Osteocyte (in vitro differentiated cells): ENCODE measurements around the gene TBXAS1. TPM values are rescaled to one million over a fixed set of nuclear protein-coding genes. Genes with fewer than 3 reads are reported as not detected.

Experiments
- DNase-seq: peaks from one replicate; pipeline ENCODE4 v3.0.0; 2021; ENCODE audit warnings: mixed read lengths; ENCODE audit not compliant: unreplicated experiment; ENCODE audit errors: extremely low spot score
- H3K27ac Mint-ChIP-seq: one replicate; pipeline ENCODE4 v1.8.0; 2021; ENCODE audit warnings: mild to moderate bottlenecking, mixed read lengths; ENCODE audit not compliant: unreplicated experiment
- H3K27me3 Mint-ChIP-seq: one replicate; pipeline ENCODE4 v1.8.0; 2021; ENCODE audit warnings: mixed read lengths; ENCODE audit not compliant: unreplicated experiment
- H3K36me3 Mint-ChIP-seq: one replicate; pipeline ENCODE4 v1.8.0; 2021; ENCODE audit warnings: mixed read lengths; ENCODE audit not compliant: unreplicated experiment
- H3K4me1 Mint-ChIP-seq: one replicate; pipeline ENCODE4 v1.8.0; 2021; ENCODE audit warnings: mixed read lengths; ENCODE audit not compliant: unreplicated experiment
- H3K4me3 Mint-ChIP-seq: one replicate; pipeline ENCODE4 v1.8.0; 2021; ENCODE audit warnings: mild to moderate bottlenecking, moderate library complexity, mixed read lengths; ENCODE audit not compliant: unreplicated experiment
- H3K9me3 Mint-ChIP-seq: one replicate; pipeline ENCODE4 v1.8.0; 2021; ENCODE audit warnings: mixed read lengths; ENCODE audit not compliant: unreplicated experiment
- total RNA-seq: library from RNA; stranded (reverse); gene quantifications from 2 replicates; pipeline ENCODE4 v1.2.1, GENCODE V29; 2021
- TF ChIP-seq, protein P1 (sequence below): fragments of 200-600 bp; sonication (generic); IDR thresholded peaks from 2 replicates; pipeline ENCODE4 v1.5.0; 2021; ENCODE audit warnings: antibody characterized with exemption, mild to moderate bottlenecking, moderate library complexity

The TBXAS1 gene
- total RNA-seq, 1 donor from 2014 or later = 3.5 TPM

DNA sequence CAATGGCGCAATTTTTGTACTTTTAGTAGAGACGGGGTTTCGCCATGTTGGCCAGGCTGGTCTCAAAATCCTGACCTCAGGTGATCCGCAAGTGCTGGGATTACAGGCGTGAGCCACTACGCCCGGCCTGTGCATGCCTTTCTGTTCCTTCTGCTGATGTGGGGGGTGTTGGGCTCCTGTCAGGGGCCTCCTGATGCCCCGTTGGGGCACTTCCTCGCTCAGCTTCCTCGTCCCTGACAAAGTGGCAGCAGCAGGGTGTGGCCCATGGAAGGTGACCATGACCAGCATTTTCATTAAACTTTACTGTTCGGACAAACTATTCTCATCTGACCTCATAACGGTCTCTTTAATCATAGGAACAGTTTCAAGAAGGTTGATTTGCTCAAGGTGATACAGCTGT, 69.4 kb downstream of the TBXAS1 start:
- Mint-ChIP-seq H3K27me3 (peaks cover 6% of the 10 kb centered on the region), H3K4me3 (no peak overlapping the region), H3K4me1 (peaks cover 12% of the 10 kb centered on the region), H3K27ac (no peak overlapping the region), H3K36me3 (no peaks in the 10 kb centered on the region), H3K9me3 (no peaks in the 10 kb centered on the region)
- TF ChIP-seq, protein P1, sequence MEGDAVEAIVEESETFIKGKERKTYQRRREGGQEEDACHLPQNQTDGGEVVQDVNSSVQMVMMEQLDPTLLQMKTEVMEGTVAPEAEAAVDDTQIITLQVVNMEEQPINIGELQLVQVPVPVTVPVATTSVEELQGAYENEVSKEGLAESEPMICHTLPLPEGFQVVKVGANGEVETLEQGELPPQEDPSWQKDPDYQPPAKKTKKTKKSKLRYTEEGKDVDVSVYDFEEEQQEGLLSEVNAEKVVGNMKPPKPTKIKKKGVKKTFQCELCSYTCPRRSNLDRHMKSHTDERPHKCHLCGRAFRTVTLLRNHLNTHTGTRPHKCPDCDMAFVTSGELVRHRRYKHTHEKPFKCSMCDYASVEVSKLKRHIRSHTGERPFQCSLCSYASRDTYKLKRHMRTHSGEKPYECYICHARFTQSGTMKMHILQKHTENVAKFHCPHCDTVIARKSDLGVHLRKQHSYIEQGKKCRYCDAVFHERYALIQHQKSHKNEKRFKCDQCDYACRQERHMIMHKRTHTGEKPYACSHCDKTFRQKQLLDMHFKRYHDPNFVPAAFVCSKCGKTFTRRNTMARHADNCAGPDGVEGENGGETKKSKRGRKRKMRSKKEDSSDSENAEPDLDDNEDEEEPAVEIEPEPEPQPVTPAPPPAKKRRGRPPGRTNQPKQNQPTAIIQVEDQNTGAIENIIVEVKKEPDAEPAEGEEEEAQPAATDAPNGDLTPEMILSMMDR = no peak
- DNase-seq = no peak

DNA sequence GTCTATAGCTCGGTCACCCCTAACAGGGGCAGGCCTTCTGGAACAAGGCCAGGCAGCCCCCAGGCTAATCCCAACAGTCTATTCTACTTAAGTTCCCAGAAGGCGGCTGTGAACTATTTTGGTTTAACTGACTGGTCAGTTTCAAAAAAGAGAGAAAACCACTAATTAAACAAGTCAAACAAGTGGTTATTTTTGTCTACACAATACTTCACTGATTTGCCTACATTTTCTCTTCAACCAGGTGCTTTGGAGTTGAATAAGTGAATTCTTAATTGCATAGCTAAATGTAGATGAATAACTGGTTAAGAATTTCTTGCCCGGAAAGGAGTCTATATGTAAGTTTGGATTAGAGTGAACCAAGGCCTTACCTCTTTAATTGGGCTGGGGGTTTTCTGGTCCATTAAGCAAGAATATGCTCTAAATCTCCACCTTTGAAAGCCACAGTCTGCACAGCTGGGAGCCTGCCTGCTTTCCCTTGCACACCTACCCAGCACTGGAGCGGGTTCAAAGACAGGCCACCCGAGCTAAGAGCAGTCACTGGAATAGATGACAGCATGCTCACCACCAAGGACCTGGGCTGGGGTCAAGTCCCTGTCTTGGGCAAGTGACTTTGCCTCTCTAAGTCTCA, 70.4 kb downstream of the TBXAS1 start:
- Mint-ChIP-seq H3K4me1 (peaks cover 3% of the 10 kb centered on the region), H3K27ac (no peak overlapping the region), H3K9me3 (no peaks in the 10 kb centered on the region), H3K27me3 (peaks cover 11% of the 10 kb centered on the region), H3K36me3 (no peaks in the 10 kb centered on the region), H3K4me3 (no peak overlapping the region)
- DNase-seq = no peak
- TF ChIP-seq, protein P1 = no peak

GRCh38 chr7:139900326-139900725, 71.3 kb downstream of the TBXAS1 start:
- DNase-seq = no peak
- Mint-ChIP-seq H3K27ac (no peak overlapping the region), H3K27me3 (peaks cover 20% of the 10 kb centered on the region), H3K36me3 (no peaks in the 10 kb centered on the region), H3K4me3 (no peak overlapping the region), H3K4me1 (no peaks in the 10 kb centered on the region), H3K9me3 (no peaks in the 10 kb centered on the region)
- TF ChIP-seq, protein P1 = no peak

GRCh38 chr7:139901056-139901795, 72.2 kb downstream of the TBXAS1 start:
- H3K27ac Mint-ChIP-seq = no peak overlapping the region
- no peaks in the 10 kb centered on the region for H3K36me3 Mint-ChIP-seq
- no peaks in the 10 kb centered on the region for H3K4me1 Mint-ChIP-seq
- TF ChIP-seq, protein P1 = no peak
- DNase-seq = no peak
- peaks cover 24% of the 10 kb centered on the region for H3K27me3 Mint-ChIP-seq
- H3K9me3 Mint-ChIP-seq = peaks cover under 1% of the 10 kb centered on the region
- H3K4me3 Mint-ChIP-seq = no peak overlapping the region

- H3K4me1 Mint-ChIP-seq = no peaks in the 10 kb centered on the region
- H3K27ac Mint-ChIP-seq = no peak overlapping the region
- TF ChIP-seq, protein P1 = no peak
- DNase-seq = no peak
- peaks cover 19% of the 10 kb centered on the region for H3K27me3 Mint-ChIP-seq
- no peak overlapping the region for H3K4me3 Mint-ChIP-seq
- peaks cover 7% of the 10 kb centered on the region for H3K9me3 Mint-ChIP-seq
- no peaks in the 10 kb centered on the region for H3K36me3 Mint-ChIP-seq
These were observed 72.8 kb downstream of the TBXAS1 start for GRCh38 chr7:139901901-139902300.
